Stimulated activated CD4-positive, alpha-beta T cell treated with anti-CD3 and anti-CD28 coated beads, Interleukin-1b, Interleukin-23, amount 100 ng/mL, for 48 hours (primary cell): ENCODE measurements around the gene TXNDC9.
"Not testable (repeated sequence)": the region's sequence is repeated elsewhere in the genome, so short reads cannot be mapped to it uniquely, and the experiment has no call there.

Source experiments
- DNase-seq: peaks from one replicate; pipeline ENCODE4 v3.0.0-alpha.2; 2020

The TXNDC9 gene, protein sequence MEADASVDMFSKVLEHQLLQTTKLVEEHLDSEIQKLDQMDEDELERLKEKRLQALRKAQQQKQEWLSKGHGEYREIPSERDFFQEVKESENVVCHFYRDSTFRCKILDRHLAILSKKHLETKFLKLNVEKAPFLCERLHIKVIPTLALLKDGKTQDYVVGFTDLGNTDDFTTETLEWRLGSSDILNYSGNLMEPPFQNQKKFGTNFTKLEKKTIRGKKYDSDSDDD

DNA sequence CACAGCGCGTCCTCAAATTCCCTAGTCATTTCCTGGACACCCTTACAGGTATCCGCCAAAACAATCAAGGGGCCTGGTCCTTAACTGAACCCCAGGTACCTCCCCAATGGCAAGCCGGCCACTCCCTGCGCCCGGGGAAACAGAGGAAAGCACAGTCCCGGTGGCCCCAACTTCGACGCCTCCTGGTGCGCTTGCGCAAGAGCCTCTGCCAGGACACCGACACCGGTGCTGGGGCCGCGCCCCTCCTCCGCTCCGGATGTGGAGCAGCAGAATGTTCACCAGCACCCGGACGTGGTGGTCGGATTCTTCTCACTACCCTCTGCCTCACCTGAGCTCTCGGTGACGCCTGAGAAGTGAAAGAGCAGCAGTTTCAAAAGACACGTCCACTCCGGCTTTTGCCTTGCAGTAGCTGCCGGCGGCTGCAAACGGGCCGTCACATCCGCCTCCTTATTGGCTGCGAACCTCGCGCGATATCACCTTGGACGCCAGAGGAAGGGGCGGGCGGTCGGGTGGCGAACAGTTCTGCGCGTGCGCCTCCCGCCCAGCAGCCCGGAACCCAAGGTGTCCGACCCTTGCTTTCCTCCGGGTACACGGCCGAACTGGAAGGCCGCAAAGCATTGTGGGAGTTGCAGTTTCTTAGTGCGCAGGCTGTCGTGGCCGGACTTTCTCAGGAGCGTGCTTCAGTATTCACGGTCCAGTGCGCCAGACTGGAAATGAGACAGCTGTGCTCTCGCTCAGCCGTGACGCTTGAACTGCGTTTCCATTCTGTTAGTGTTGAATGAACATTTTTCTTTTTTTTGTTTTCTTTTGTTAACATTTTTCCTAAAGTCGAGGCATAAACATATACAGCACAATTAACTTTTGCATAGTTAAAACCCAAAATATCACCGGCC lies at the start of gene TXNDC9:
Gene TXNDC9, minus strand, starts transcription at position 423 of the 893 bp plus-strand sequence. CDS start 3,123 bp downstream, outside the sequence.
- DNase-seq: peak; percentile 99

DNA sequence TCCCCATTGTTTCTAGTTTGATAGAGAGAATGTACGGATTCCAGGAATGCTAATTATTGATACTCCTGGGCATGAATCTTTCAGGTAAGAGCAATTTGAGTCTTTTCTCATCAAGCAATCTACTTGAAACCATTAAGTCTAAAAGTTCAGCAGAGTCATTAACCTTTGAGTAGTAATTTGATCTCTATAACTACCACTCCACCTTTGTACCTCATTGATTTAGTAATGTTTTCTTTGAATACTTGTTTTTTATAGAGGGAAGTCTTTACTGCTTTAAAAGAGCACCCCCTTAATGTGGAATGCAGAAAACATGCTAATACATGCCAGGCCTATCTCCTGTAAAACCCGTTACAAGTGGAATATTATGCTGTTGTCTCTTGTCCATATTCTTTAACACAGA lies 46.0 kb upstream of the TXNDC9 start:
- DNase-seq: no peak

DNA sequence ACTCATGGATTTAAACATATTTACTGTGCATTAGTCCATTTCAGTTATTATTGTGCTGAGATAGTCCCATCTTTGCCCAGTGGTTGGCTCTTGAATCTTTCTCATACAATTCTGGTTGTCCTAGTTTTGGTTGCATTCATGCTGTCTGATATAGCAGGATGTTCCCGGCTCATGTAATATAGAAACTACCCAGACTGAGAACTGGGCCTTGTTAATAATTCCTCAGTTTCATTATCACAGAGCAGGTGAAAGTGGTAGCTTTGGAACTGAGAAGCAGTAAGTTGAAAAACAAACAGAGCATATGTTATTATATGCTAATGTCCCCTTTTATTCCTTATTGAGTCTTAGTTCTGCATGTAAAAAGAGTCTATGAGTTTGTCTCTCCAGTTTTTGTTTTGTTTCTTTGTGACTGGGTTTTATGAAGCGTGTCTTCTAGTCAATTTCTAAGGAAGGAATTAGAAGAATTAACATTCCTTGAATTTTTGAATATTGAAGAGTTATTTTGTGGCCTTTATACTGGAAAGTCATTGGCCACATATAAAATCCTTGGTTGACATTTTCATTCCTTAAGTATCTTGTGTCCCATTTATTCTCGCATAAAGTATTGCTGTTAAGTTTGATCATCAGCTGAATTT lies 44.4 kb upstream of the TXNDC9 start:
- no peak for DNase-seq

DNA sequence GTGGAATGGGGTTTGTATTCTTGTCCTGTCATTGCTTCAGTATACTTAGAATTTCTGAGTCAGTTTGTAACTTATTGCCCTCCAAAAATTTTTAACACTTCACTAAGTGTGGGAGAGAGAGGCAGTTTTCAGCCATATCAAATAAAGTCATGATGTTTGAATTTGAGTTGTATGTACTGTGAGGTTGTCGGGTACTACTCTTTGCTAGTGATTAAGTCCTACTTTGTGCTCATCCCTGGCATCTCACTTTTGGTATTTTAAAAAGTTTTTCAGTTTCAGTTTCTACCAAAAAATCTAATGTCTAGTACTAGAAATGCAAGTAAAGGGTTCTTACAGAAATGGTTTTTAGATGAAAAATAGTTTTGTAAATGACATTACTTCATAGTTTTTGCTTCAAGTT lies 41.7 kb upstream of the TXNDC9 start:
- DNase-seq: no peak

DNA sequence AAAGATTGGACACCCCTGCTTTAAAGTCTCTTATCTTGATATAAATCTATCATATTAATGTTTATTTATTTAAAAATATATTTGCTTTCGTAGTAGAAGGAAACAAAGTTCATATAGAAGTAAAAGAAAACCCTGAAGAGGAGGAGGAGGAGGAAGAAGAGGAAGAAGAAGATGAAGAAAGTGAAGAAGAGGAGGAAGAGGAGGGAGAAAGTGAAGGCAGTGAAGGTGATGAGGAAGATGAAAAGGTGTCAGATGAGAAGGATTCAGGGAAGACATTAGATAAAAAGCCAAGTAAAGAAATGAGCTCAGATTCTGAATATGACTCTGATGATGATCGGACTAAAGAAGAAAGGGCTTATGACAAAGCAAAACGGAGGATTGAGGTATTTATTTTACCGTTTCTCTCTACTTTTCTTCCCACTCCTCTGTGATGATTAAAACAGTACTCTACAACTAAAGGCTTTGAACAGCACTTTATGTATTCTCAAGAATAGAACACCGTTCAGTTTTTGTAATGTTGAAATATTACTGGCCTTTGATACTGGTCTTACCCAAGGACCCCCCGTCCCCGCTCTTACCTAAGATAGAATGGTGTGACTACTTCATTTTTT lies 40.2 kb upstream of the TXNDC9 start:
- no peak for DNase-seq

DNA sequence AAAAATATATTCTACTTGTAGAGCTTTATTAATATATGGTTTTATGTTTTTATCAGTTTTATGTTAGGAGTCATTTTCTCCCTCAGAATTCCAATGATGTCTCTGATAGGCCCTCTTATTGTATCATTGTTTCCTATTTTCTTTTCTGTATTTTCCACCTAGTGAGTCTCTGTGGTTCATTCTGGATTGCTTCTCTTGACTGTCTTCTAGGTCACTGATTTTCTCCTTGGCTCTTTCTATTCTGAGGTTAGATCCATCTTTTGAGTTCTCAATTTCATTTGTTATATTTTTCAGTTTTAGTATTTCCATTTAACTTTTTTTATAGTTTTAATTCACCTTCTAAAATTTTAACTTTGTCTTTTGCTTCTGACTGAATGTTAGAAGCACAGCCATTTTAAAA lies 38.6 kb upstream of the TXNDC9 start:
- no peak for DNase-seq

DNA sequence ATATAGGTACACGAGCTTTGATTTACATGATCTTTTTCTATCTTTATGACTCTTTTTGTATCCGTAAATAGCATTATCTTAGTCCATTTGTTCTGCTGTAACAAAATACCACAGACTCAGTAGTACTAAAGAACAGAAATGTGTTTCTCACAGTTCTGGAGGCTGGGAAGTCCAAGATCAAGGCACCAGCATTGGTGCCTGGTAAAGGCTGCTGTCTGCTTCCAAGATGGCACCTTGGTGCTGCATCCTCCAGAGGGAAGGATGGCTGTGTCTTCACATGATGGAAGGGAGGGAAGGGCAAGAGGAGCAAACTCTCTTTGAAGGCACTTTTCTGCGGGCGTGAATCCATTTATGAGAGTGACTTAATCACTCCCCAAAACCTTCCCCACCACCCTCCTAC lies 37.0 kb upstream of the TXNDC9 start:
- DNase-seq: no peak

DNA sequence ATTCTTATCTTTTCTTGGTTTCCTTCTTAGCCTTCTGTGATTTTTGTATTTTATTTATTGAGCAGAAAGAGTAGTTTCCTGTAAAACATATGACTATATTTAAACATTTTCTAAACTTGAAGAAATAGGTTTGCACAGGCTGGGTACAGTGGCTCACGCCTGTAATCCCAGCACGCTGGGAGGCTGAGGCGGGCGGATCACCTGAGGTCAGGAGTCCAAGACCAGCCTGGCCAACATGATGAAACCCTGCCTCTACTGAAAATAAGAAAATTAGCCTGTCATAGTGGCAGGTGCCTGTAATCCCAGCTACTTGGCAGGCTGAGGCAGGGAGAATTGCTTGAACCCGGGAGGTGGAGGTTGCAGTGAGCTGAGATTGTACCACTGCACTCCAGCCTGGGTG lies 32.7 kb upstream of the TXNDC9 start:
- not testable (repeated sequence) for DNase-seq

DNA sequence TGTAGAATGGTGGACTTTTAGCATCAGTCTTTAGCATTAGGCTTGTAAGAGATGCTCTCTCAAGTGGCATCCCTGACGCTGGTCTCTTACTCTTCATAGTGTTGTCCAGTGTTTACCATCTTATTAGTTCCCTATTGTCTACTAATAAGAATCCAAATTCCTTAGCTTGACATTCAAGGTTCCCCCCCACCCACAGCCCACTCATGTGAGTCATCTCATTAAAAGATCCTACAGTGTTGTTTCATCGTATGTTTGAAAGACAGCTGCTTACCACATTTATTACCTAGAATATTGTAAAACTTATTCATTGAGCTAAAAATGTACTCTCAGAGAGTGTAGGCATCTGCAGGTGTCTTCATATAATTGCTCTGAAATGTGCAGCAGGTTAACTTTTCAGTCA lies 29.5 kb upstream of the TXNDC9 start:
- DNase-seq: no peak

DNA sequence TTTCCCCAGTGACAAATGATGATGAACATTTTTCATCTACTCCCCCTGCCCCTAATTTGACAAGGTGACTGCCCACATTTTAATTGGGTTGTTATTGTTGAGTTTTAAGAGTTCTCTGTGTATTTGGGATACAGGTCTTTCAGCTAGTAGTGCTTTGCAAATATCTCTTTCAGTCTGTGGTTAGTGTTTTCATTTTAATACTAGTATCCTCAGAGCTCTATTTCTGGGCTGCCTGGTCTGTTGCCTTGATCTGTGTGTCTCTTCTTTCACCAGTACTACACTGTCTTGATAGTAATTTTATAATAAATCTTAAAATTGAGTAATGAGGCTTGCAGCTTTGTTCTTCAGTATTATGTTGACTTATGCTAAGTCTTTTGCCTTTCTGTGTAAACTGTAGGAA lies 20.7 kb upstream of the TXNDC9 start:
- DNase-seq: no peak

DNA sequence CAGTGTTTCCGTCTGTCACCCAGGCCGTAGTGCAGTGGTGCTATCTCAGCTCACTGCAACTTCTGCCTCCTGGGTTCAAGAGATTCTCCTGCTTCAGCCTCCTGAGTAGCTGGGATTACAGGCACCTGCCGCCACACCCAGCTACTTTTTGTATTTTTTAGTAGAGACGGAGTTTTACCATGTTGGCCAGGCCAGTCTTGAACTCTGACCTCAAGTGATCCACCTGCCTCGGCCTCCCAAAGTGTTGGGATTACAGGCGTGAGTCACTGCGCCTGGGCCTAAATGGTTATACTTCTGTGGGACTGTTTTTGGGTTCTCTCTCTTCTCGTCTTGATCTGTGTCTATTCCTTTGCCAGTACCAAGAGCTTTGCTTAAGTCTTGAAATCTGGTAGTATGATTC lies 18.7 kb upstream of the TXNDC9 start:
- not testable (repeated sequence) for DNase-seq

DNA sequence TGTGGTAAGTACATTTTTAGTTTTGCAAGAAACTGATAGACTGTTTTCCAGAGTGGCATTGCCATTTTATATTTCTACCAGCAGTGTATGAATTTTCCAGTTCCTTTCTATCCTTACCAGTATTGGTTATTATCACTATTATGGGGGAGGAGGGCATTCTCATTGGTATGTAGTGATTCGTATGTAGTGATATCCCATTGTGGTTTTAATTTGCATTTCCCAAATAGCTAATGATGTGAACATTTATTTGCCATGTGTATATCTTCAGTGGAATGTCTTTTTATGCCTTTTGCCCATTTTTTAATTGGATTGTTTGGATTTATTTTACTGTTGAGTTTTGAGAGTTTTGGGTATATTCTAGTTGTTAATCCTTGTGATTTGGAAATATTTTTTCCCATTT lies 17.9 kb upstream of the TXNDC9 start:
- DNase-seq: no peak

DNA sequence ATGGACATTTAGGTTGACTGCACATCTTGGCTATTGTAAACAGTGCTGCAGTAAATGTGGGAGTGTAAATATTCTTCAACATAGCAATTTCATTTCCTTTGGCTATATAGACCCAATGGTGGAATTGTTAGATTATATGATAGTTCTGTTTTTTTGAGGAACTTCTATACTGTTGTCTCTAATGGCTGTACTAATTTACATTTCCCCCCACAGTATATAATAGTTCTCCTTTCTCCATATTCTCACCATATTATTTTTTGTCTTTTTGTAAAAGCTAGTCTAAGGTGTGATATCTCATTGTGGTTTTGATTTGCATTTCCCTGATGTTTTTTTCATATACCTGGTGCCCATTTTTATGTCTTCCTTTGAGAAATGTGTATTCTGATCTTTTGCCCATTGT lies 14.1 kb upstream of the TXNDC9 start:
- DNase-seq: no peak

DNA sequence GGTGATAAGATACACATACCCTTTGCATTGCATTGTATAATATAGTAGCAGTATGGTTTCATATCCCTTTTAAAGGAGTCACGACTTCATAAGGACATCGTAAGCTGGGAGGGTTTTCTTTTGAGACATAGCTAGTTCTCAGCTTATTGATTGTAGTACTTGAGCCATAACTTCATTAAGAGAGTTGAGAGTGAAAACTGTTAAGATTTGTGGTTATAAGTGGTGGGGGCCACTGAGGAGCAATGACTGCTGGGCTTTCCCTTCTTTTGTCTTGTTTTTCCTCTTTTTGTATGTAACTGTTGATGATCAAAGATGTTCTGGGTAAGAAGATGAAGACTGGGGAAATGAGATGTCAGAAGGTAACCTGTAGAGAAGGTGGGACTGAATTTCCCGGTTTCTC lies 12.0 kb upstream of the TXNDC9 start:
- DNase-seq: no peak

DNA sequence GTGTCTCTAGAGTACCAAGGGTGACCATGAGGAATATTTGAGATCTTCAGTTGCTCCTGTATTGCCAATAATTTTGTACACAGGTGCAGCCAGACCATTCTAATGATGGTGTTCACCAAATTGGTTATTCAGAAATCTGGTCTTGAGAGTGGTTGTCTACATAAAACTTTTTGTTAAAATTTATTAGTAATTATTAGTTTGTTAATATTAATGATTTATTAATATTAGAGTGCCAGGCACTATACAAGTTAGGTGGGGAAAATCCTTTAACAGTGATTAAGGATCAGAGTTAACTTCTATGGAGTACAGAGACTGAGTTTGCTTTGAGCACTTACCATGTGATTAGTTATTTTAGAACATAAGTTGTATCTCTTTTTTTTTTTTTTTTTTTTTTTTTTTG lies 10.1 kb upstream of the TXNDC9 start:
- DNase-seq: no peak

DNA sequence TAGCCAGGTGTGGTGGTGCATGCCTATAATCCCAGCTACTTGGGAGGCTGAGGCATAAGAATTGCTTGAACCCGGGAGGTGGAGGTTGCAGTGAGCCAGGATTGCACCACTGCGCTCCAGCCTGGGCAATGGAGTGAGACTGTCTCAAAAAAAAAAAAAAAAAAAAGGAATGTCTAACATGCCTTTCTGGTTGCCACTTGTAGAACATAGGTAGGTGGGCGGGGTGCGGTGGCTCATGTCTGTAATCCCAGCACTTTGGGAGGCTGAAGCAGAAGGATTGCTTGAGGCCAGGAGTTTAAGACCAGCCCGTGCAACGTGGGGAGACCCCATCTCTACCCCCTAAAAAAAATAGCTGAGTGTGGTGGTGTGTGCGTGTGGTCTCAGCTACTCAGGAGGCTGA lies 9.3 kb upstream of the TXNDC9 start:
- DNase-seq: not testable (repeated sequence)

DNA sequence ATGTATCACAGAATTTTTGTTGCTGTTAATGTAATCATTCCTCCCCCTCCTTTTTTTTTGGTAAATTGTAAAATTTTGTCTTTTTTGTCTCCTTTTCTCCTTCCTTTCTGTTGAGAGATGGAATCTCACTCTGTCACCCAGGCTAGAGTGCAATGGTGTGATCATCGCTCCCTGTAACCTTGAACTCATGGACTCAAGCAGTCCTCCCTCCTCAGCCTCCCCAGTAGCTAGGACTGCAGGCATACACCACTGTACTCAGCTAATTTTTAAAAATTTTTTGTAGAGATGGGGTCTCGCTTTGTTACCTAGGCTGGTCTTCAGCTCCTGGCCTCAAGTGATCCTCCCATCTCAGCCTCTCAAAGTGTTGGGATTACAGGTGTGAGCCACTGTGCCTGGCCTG lies 6.4 kb upstream of the TXNDC9 start:
- DNase-seq: no peak

DNA sequence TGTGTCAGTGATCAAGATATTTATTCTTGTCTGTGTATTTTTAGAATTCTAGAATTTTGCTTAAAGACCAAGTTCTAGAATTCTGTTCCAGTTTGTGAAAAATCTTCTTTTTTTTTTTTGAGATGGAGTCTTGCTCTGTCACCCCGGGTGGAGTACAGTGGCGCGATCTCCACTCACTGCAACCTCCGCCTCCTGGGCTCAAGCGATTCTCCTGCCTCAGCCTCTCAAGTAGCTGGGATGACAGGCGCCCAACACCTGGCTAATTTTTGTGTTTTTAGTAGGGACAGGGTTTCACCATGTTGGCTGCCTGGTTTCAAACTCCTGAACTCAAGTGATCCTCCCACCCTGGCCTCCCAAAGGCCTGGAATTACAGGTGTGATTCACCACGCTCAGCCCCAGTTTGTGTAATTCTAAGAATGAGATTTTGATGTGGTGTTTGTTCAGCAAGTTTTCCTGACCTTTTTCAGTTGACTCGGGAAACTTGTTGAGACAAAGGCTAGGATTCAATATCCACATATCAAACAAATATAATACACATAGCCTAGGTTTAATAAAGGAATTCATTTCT lies 4.6 kb upstream of the TXNDC9 start:
- no peak for DNase-seq

DNA sequence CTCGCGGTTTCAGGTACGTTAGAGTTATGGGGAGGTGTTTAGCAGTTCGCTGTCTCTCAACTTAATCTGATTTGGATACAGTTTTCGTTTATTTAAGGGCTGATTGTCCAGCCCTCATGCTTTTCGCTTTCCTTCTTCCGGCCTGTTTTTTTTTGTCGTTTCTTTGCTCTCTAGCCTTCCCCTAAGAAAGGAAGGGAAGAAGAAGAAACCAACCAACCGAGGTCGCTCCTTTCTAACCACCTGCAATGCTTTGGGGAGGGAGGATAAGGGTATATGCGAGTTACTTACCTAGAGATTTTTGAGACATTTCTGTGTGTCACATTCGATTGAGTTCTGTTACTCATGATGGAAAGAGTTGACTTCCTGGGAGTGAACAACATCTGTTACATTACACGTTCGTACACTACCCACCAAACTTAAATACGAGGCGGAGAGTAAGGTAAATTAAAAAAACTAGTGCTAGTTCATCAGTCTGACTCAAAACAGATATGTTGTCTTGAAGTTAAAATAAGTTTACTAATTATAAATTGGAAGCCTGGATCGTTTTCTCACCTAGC lies 2.0 kb upstream of the TXNDC9 start:
- DNase-seq: no peak

DNA sequence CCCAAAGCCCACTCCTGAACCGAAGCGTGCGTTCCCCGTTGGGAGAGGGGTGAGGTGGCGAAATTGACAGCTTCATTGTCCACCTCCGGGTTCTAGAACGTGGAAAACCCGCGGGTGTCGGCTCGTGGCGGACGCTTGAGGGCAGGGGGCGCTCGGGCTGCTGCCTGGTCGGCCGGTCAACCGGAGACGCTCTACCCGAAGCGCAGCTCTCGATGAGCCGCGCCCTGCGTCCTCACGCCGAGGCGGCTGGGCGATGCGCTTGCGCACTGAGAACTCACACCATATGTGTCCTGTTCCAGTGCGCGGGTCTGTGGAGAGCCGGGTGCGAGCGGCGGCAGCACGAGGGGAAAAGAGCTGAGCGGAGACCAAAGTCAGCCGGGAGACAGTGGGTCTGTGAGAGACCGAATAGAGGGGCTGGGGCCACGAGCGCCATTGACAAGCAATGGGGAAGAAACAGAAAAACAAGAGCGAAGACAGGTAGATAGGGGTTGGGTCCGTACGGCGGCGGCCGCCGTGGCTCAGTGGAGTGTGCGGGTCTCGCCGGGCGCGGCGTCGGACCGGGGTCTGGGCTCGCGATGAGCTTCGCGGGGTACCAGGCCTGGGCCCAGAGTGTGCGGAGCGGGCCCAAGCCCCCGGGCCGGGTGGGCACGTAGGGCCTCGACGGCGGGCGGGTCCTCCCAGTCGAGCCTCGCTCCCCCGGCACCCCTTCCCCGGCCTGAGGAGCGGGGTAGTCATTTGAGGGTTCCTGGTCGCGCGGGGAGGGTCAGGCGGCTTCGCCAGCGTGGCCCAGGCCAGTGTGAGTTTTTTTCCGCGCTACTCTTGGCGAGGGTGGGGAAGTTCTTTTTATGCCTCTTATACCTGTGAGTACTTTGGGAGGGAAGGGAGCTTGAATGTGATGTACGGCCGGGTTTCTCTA lies 1.2 kb upstream of the TXNDC9 start, which contains the start of gene EIF5B:
Gene EIF5B, plus strand, starts transcription at position 277 of the 916 bp plus-strand sequence. Its CDS starts 166 bp downstream, at position 443.
- DNase-seq: peak; percentile 95

DNA sequence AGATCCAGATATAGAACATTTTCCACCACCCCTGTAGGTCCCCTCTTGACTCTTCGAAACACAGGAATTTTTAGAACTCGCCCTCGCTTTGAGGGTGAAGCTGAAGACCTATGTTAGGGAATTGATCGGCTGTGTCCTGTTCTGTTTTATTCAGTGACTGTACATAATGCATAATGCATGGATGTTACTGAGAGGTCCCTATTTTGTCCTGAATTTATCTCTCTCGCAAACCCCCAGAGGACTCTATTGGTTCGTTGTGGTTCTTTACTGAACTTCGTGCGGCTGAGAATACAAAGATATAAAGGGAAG lies 625 bp upstream of the TXNDC9 start:
- no peak for DNase-seq

DNA sequence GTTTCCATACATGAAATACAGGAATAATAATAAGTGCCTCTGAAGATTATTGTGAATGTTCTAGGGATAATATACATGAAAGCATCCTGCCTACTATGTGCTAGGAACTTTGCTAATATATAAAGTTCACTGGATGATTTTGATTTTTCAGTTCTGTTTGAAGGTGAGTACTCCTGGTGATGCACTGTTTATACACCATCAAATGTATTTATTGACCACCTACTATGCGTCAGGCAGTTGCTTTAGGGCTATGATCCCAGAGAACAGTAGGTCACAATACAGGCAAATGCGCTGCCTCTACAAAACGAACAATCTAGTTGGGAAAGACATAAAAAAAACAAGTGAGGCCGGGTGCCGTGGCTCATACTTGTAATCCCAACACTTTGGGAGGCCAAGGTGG lies 10.7 kb downstream of the TXNDC9 start:
- DNase-seq: no peak
